RPMI7951 (cell line): ENCODE results near the gene ELOB. TPM values are rescaled to one million over a fixed set of nuclear protein-coding genes. Genes with fewer than 3 reads are reported as not detected.
A peak's percentile ranks its signal among the peaks of the same experiment; 100 is the strongest.

ENCODE experiments used
- DNase-seq: peaks from one replicate; pipeline ENCODE4 v3.0.0-alpha.2; 2012; ENCODE audit warnings: low read depth
- total RNA-seq: library from RNA; depleted of rRNA; stranded (reverse); fragments of >200 nt; shearing (Covaris generic); gene quantifications from 2 replicates; pipeline ENCODE4 v1.2.3, GENCODE V29; 2014

Gene ELOB
- total RNA-seq, 1 experiment from 2014 or later: 349 TPM

- DNase-seq: no peak
Observed at GRCh38 chr16:2768403-2769089, 8.5 kb downstream of the ELOB start.

DNA sequence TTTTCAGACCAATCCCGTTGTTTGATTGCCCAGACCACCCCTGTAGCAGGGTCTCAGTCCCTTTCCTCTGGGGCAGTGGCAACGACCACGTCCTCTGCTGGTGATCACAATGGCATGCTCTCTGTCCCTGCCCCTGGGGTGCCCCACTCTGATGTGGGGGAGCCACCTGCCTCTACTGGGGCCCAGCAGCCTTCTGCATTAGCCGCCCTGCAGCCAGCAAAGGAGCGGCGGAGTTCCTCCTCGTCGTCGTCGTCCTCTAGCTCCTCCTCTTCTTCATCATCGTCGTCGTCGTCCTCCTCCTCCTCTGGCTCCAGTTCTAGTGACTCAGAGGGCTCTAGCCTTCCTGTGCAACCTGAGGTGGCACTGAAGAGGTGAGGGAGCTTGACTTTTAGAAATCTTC, 9.2 kb downstream of the ELOB start:
- DNase-seq: no peak

GRCh38 chr16:2767140-2767731, 9.8 kb downstream of the ELOB start:
- DNase-seq: no peak

DNA sequence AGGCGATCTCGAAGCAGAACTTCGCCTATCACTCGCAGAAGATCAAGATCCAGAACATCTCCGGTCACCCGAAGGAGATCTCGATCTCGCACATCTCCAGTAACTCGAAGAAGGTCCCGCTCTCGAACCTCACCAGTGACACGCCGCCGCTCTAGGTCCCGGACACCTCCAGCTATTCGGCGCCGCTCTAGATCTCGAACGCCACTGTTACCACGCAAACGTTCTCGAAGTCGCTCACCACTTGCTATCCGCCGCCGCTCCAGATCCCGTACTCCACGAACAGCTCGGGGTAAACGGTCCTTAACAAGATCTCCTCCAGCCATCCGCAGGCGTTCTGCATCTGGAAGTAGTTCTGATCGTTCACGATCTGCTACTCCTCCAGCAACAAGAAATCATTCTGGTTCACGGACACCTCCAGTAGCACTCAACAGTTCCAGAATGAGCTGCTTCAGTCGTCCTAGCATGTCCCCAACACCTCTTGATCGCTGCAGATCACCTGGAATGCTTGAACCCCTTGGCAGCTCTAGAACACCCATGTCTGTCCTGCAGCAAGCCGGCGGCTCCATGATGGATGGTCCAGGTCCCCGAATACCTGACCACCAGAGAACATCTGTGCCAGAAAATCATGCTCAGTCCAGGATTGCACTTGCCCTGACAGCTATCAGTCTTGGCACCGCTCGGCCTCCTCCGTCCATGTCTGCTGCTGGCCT, 10.5 kb downstream of the ELOB start:
- DNase-seq: no peak

DNA sequence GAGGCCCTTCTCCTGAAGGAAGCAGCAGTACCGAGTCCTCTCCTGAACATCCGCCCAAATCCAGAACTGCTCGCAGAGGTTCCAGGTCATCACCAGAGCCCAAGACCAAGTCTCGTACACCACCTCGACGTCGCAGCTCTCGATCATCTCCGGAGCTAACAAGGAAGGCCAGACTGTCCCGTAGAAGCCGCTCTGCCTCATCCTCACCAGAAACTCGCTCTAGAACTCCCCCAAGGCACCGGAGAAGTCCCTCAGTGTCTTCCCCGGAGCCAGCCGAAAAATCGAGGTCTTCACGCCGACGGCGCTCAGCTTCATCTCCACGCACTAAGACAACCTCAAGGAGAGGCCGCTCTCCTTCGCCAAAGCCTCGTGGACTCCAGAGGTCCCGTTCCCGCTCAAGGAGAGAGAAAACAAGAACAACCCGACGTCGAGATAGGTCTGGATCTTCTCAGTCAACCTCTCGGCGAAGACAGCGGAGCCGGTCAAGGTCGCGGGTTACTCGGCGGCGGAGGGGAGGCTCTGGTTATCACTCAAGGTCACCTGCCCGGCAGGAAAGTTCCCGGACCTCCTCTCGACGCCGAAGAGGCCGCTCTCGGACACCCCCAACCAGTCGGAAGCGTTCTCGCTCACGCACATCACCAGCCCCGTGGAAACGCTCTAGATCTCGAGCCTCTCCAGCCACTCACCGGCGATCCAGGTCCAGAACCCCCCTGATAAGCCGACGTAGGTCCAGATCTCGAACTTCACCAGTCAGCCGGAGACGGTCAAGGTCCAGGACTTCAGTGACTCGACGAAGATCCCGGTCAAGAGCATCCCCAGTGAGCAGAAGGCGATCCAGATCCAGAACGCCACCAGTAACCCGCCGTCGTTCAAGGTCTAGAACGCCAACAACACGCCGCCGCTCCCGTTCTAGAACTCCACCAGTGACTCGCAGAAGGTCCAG, 11.3 kb downstream of the ELOB start:
- no peak for DNase-seq

DNA sequence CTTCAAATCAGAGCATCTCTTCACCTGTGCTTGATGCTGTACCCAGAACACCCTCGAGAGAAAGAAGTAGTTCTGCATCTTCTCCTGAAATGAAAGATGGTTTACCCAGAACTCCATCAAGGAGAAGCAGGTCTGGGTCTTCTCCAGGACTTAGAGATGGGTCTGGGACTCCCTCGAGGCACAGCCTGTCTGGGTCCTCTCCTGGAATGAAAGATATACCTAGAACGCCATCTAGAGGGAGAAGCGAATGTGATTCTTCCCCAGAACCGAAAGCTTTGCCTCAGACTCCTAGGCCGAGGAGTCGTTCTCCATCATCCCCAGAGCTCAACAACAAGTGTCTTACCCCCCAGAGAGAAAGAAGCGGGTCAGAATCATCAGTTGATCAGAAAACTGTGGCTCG, 12.4 kb downstream of the ELOB start:
- no peak for DNase-seq

DNA sequence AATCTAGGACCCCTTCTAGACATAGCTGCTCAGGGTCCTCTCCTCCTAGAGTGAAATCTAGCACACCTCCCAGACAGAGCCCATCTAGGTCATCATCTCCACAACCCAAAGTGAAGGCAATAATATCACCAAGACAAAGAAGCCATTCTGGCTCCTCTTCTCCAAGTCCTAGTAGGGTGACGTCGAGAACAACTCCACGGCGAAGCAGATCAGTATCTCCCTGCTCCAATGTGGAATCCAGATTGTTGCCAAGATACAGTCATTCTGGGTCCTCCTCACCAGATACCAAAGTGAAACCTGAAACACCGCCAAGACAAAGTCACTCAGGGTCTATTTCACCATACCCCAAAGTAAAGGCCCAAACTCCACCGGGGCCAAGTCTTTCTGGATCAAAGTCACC, 13.9 kb downstream of the ELOB start:
- no peak for DNase-seq

DNA sequence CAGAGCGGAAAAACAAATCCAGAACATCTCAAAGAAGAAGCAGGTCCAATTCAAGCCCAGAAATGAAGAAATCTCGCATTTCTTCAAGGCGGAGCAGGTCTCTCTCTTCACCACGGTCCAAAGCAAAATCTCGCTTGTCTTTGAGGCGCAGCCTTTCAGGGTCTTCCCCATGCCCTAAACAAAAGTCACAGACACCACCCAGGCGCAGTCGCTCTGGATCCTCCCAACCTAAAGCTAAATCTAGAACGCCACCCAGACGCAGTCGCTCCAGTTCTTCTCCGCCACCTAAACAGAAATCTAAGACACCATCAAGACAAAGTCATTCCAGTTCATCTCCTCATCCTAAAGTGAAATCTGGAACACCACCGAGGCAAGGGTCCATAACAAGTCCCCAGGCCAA, 14.4 kb downstream of the ELOB start:
- DNase-seq: no peak

DNA sequence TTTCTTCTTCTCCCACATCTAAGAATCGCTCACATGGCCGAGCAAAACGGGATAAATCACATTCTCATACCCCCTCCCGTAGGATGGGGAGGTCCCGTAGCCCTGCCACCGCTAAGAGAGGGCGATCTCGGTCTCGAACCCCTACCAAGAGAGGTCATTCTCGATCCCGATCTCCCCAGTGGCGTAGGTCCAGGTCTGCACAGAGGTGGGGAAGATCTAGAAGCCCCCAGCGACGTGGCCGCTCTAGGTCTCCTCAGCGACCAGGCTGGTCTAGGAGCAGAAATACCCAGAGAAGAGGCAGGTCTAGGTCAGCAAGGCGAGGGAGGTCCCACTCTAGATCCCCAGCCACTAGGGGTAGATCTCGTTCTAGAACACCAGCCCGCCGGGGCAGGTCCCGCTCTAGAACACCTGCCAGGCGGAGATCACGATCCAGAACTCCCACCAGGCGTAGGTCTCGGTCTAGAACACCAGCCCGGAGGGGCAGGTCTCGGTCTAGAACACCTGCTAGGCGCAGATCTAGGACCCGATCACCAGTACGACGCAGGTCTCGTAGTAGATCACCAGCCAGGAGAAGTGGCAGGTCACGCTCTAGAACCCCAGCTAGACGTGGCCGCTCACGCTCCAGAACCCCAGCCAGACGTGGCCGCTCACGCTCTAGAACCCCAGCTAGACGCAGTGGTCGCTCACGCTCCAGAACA, 15.0 kb downstream of the ELOB start:
- DNase-seq: no peak

DNA sequence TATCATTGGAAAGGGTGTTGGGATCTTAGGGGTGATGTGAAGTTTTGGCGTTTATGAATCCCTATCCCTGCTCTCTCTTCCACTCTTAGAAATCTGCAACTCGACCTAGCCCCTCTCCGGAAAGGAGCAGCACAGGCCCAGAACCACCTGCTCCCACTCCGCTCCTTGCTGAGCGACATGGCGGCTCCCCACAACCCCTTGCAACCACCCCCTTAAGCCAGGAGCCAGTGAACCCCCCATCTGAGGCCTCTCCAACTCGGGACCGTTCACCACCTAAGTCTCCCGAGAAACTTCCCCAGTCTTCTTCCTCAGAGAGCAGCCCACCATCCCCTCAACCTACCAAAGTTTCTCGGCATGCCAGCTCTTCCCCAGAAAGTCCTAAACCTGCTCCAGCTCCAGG, 15.6 kb downstream of the ELOB start:
- no peak for DNase-seq

DNA sequence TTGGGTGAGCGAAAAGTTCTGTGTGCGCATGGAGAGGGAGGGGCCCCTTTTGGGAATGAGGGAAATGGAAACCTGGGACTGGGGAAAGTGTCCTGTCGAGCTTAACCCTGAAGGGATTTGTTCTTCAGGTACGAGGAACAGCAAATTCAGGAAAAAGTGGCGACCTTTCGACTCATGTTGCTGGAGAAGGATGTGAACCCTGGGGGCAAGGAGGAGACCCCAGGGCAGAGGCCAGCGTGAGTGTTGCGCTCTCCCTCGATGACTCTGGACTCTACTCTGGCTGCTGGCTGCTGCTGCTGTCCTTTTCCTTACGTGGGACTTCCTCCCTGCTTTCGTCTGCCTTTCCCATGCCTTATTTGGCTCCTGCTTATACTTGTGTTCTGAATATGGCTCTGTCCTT, 19.7 kb downstream of the ELOB start:
- DNase-seq: no peak

DNA sequence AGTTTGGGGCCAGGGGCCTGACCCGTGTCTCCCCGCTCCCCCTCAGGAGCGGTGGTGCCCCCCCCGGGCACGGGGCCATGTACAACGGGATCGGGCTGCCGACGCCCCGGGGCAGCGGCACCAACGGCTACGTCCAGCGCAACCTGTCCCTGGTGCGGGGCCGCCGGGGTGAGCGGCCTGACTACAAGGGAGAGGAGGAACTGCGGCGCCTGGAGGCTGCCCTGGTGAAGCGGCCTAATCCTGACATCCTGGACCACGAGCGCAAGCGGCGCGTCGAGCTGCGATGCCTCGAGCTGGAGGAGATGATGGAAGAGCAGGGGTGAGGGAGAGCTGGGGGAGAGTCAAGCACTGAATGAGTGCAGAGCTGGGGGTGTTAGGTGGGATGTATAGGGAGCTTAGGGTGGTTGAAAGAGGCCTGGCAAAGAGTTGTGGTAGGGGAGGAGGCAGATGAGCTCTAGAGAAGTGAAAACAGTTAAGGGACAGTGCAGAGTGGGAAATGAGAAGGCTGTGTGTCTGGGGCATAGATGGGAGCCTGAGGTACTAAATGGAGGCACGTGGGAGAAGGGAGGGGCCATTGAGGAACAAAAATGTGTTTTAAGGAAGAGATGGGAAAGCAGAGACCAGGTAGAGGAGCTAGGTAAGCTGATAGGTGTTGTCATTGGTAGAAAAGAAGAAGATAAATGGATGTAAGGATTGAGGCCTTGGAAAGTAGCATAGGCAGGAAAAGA, 20.6 kb downstream of the ELOB start:
- no peak for DNase-seq

DNA sequence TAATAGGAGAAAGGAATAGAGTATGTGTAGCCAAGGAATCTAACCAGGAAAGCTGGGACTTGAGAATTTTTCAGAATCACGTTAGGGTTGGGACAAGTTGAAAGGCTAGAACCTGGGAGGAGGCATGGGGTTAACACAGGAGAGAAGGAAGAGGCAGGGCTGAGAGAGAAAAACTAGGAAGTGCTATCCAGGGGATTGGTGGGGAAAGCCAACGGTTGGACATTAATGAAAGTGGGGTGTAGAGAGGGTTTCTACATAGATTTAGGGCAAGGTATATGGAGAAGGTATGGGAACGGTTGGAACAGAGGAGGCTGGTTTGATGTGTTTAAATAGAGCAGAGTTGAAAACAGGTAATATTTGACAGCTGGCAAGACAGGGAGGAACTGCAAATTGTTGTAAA, 21.9 kb downstream of the ELOB start:
- DNase-seq: no peak

GRCh38 chr16:2753733-2754020, 23.4 kb downstream of the ELOB start:
- no peak for DNase-seq

DNA sequence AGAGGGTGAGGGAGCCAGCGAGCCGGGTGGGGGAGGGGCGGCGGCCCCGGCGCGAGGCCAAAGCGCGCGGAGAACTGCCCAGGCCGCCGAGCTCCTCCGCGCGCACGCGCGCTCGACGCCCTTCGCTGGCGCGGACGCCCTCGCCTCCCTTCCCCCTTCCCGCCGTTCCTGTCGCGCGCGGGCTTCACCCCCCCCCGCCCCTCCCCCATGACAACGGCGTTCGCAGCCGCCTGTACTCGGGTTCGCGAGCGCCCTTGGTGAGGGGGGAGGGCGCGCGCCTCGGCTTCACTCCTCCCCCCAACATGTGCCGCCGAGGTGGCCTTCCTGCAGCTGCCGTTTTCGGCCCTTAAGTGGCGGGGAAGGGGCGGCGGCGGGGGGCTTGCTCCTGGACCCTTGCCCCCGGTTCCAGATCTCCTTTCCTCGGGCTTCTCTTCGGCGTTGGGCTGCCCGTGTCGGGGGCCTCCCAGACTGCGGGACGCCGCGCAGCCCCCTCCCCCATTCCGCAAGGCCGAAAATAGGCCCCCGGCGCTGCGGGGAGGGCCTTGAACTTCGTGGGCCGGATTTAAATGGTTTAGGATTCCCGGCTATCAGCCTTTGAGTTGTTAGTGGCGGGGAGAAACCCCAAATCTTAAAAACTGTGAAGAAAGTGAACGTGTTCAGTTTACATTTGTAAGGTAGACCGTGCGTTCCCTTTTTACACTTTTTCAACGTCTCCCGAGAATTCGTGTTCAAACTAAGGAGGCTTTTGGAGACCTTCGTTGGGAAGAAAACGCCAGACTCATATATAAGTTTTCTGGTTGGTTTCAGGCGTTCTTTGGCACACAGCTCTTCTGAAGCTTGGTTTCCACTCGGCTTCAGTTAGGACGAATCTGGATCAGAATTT, 24.0 kb downstream of the ELOB start:
- peak; percentile 70 for DNase-seq

DNA sequence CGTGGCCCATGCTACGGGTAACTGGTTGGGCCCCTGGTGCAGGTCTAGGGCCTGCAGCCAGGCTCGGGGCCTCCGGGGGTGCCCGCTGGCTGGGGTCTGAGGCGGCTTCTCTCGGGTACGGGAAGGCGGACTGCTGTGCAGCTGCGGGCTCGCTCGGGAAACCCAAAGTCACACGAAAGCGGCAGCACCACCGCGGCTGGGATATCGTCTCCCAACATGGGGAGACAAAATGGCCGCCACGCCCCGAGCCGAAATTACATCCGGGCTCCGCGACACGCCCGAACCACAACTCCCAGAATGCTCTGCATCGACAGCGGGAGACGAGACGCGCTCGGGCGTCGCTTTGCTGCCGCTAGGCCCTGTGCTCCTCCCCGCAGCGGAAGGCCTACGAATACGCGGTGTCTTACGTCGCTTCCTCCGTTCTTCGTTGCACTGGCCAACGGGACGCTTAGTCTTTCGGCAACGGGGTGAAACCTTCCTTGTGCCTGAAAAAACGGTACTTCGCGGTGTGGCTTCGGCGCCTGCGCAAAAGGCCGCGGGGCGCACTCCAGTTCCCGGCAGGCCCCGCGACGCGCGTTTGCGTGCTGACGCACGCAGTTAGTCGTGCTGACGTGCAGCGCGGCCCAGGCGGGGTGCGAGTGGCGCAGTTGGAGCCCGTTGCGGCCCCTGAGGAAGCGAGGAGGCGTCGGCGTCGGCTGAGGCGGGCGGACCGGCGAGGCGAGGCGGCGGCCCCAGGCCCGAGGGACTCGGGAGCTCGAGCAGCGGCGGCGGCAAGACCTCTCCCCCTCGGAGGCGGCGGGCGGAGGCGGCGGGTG, 24.8 kb downstream of the ELOB start, which contains the start of gene SRRM2:
Gene SRRM2 (plus strand): TSS at position 604 of the 815 bp plus-strand sequence. CDS start 3,727 bp downstream, outside the sequence.
- peak; percentile 92 for DNase-seq

- DNase-seq: no peak
Observed at GRCh38 chr16:2751577-2752034, 25.5 kb downstream of the ELOB start.

DNA sequence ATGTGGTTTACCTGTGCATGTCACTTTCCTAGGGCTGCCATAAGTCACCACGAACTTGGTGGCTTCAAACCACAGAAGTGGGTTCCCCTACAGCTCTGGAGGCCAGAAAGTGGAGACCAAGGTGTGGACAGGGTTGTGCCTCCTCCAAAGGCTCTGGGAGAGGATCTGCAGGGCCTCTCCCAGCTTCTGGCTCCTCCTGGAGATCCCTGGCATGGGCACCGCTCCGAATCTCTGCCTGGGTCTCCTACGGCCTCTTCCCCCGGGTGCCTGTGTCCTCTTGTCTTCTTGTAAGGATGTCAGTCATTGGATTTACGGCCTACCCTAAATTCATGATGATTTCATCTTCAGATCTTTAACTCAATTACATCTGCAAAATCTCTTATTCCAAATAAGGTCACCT, 27.1 kb downstream of the ELOB start:
- DNase-seq: no peak

DNA sequence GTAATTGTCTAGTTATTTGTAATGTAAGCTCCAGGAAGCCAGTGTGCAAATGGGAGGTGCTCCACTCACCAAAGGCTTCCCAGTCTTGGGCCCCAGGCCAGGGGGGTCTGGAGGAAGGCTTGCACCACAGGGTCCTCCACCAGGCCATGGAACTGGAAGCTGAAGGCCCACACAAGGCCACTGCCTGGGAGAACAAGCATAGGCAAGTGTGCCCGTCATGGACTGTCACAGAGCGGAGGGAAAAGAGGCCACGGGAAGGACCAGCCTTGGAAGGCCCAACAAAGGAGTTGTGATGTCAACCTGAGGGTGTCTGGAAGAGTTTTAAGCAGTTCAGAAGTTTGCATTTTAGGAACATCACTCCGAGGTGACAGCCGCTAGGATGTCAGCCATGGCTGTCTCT, 27.6 kb downstream of the ELOB start:
- no peak for DNase-seq
